RWPE2 (cell line): ENCODE measurements around the gene SS18L1.
A peak's percentile ranks its signal among the peaks of the same experiment; 100 is the strongest.

Source experiments
- ATAC-seq: fragments of 200-7000 bp; cut with Tn5 transposase; 3 replicates; pipeline ENCODE4 v1.9.1; 2021; ENCODE audit warnings: low read depth
- DNase-seq: peaks from one replicate; pipeline ENCODE4 v3.0.0-alpha.2; 2020; ENCODE audit warnings: low spot score
- H3K27ac ChIP-seq: fragments of 450-650 bp; 2 replicates; pipeline ENCODE4 v1.5.1; 2017; ENCODE audit warnings: mild to moderate bottlenecking; ENCODE audit not compliant: poor library complexity, severe bottlenecking
- H3K27me3 ChIP-seq: fragments of 250-450 bp; sonication (Bioruptor Pico); 2 replicates; pipeline ENCODE4 v1.5.1; 2021; ENCODE audit warnings: mild to moderate bottlenecking, moderate library complexity; ENCODE audit not compliant: insufficient read depth, poor library complexity, severe bottlenecking
- H3K36me3 ChIP-seq: fragments of 250-450 bp; sonication (Bioruptor Pico); 2 replicates; pipeline ENCODE4 v1.5.1; 2020; ENCODE audit warnings: low read depth, mild to moderate bottlenecking, moderate library complexity
- H3K4me1 ChIP-seq: fragments of 250-450 bp; sonication (Bioruptor Pico); 2 replicates; pipeline ENCODE4 v1.5.1; 2021; ENCODE audit warnings: mild to moderate bottlenecking, moderate library complexity; ENCODE audit not compliant: insufficient read depth, poor library complexity, severe bottlenecking
- H3K4me3 ChIP-seq: fragments of 250-450 bp; sonication (Bioruptor Pico); 2 replicates; pipeline ENCODE4 v1.5.1; 2021; ENCODE audit warnings: mild to moderate bottlenecking, moderate library complexity; ENCODE audit not compliant: severe bottlenecking
- H3K9me3 ChIP-seq: fragments of 250-450 bp; sonication (Bioruptor Pico); 2 replicates; pipeline ENCODE4 v1.5.1; 2021; ENCODE audit warnings: mild to moderate bottlenecking, moderate library complexity; ENCODE audit not compliant: severe bottlenecking
- CTCF ChIP-seq: fragments of 450-650 bp; IDR thresholded peaks from one replicate; pipeline ENCODE4 v1.5.1; 2017; ENCODE audit warnings: mild to moderate bottlenecking, moderate library complexity; ENCODE audit not compliant: poor library complexity, severe bottlenecking

Gene SS18L1

GRCh38 chr20:62193079-62194025 lies 49.8 kb downstream of the SS18L1 start:
- no peak for TF ChIP-seq CTCF
- Histone ChIP-seq H3K27ac (no peak overlapping the region), H3K9me3 (no peaks in the 10 kb centered on the region), H3K27me3 (no peaks in the 10 kb centered on the region), H3K4me1 (no peaks in the 10 kb centered on the region), H3K4me3 (no peak overlapping the region), H3K36me3 (peaks cover 78% of the 10 kb centered on the region)
- ATAC-seq (no peak), DNase-seq (peak; percentile 72)

- Histone ChIP-seq H3K27ac (no peak overlapping the region), H3K36me3 (peaks cover 76% of the 10 kb centered on the region), H3K4me1 (no peaks in the 10 kb centered on the region), H3K27me3 (no peaks in the 10 kb centered on the region), H3K9me3 (no peaks in the 10 kb centered on the region), H3K4me3 (no peak overlapping the region)
- no peak for ATAC-seq
- TF ChIP-seq CTCF, result no peak
- no peak for DNase-seq
Observed at GRCh38 chr20:62195075-62195405, 51.5 kb downstream of the SS18L1 start.

GRCh38 chr20:62195736-62196135 lies 52.2 kb downstream of the SS18L1 start:
- H3K4me3 ChIP-seq, result no peak overlapping the region
- H3K27me3 ChIP-seq, result no peaks in the 10 kb centered on the region
- peak; percentile 78 for DNase-seq
- H3K36me3 ChIP-seq, result peaks cover 77% of the 10 kb centered on the region
- H3K9me3 ChIP-seq, result no peaks in the 10 kb centered on the region
- H3K4me1 ChIP-seq, result no peaks in the 10 kb centered on the region
- ATAC-seq, result no peak
- H3K27ac ChIP-seq, result no peak overlapping the region
- no peak for TF ChIP-seq CTCF

GRCh38 chr20:62196286-62196685 lies 52.7 kb downstream of the SS18L1 start:
- Histone ChIP-seq H3K36me3 (peaks cover 82% of the 10 kb centered on the region), H3K4me3 (no peak overlapping the region), H3K27me3 (no peaks in the 10 kb centered on the region), H3K4me1 (no peaks in the 10 kb centered on the region), H3K9me3 (no peaks in the 10 kb centered on the region), H3K27ac (no peak overlapping the region)
- no peak for ATAC-seq
- no peak for TF ChIP-seq CTCF
- DNase-seq, result peak; percentile 44

- TF ChIP-seq CTCF, result no peak
- no peak overlapping the region for H3K27ac ChIP-seq
- H3K27me3 ChIP-seq, result no peaks in the 10 kb centered on the region
- no peaks in the 10 kb centered on the region for H3K9me3 ChIP-seq
- H3K36me3 ChIP-seq, result peaks cover 93% of the 10 kb centered on the region
- H3K4me3 ChIP-seq, result no peak overlapping the region
- DNase-seq, result peak; percentile 66
- no peak for ATAC-seq
- H3K4me1 ChIP-seq, result peaks cover 5% of the 10 kb centered on the region
Observed at GRCh38 chr20:62197311-62197710, 53.7 kb downstream of the SS18L1 start.
